GM18870 (cell line): ENCODE data around the gene INPP4B.

ENCODE experiments used
- ATAC-seq: cut with Tn5 transposase; IDR thresholded peaks from one replicate; pipeline ENCODE4 v1.9.1; 2021; ENCODE audit warnings: moderate library complexity; ENCODE audit not compliant: unreplicated experiment

Gene INPP4B

GRCh38 chr4:142265536-142265935, 580.6 kb downstream of the INPP4B start:
- no peak for ATAC-seq

GRCh38 chr4:142264961-142265360, 581.1 kb downstream of the INPP4B start:
- ATAC-seq = no peak

- no peak for ATAC-seq
Measured at GRCh38 chr4:142262956-142263355, 583.1 kb downstream of the INPP4B start.

- ATAC-seq = no peak
Measured at GRCh38 chr4:142248946-142249345, 597.2 kb downstream of the INPP4B start.

- no peak for ATAC-seq
Measured at GRCh38 chr4:142243255-142243654, 602.8 kb downstream of the INPP4B start.

GRCh38 chr4:142242156-142242555, 603.9 kb downstream of the INPP4B start:
- ATAC-seq = no peak

- no peak for ATAC-seq
Measured at GRCh38 chr4:142238589-142238988, 607.5 kb downstream of the INPP4B start.

GRCh38 chr4:142236268-142236667, 609.8 kb downstream of the INPP4B start:
- no peak for ATAC-seq

GRCh38 chr4:142231787-142232186, 614.3 kb downstream of the INPP4B start:
- ATAC-seq = no peak

GRCh38 chr4:142230991-142231390, 615.1 kb downstream of the INPP4B start:
- ATAC-seq = no peak

GRCh38 chr4:142226014-142226413, 620.1 kb downstream of the INPP4B start:
- ATAC-seq = no peak

GRCh38 chr4:142222127-142222526, 624.0 kb downstream of the INPP4B start:
- no peak for ATAC-seq

GRCh38 chr4:142218726-142219125, 627.4 kb downstream of the INPP4B start:
- no peak for ATAC-seq

GRCh38 chr4:142211444-142211843, 634.7 kb downstream of the INPP4B start:
- no peak for ATAC-seq

- ATAC-seq = no peak
Measured at GRCh38 chr4:142203505-142203904, 642.6 kb downstream of the INPP4B start.

GRCh38 chr4:142202404-142203332, 643.4 kb downstream of the INPP4B start:
- peak; percentile 93 for ATAC-seq

GRCh38 chr4:142201041-142201440, 645.1 kb downstream of the INPP4B start:
- no peak for ATAC-seq

GRCh38 chr4:142194905-142195304, 651.2 kb downstream of the INPP4B start:
- ATAC-seq = no peak

- no peak for ATAC-seq
Measured at GRCh38 chr4:142191901-142192300, 654.2 kb downstream of the INPP4B start.

- no peak for ATAC-seq
Measured at GRCh38 chr4:142181021-142181420, 665.1 kb downstream of the INPP4B start.

GRCh38 chr4:142169216-142169615, 676.9 kb downstream of the INPP4B start:
- ATAC-seq = no peak

- no peak for ATAC-seq
Measured at GRCh38 chr4:142168181-142168580, 677.9 kb downstream of the INPP4B start.
